CD4-positive, alpha-beta memory T cell (primary cell): ENCODE results near the gene PREX1. TPM values are rescaled to one million over a fixed set of nuclear protein-coding genes. Genes with fewer than 3 reads are reported as not detected.
A peak's percentile ranks its signal among the peaks of the same experiment; 100 is the strongest.

Experiments used
- CTCF ChIA-PET: fragments of 350-600 bp; sonication (Branson Sonifier 250); formaldehyde crosslinking; loops from one replicate; lab custom pipeline; 2021; ENCODE audit warnings: inconsistent platforms; ENCODE audit not compliant: partially characterized antibody; lab: Charles Lee
- POLR2A ChIA-PET: fragments of 350-600 bp; sonication (Branson Sonifier 250); formaldehyde crosslinking; loops from one replicate; lab custom pipeline; 2021; ENCODE audit not compliant: partially characterized antibody; lab: Charles Lee
- DNase-seq, 5 donors: peaks; one replicate each; pipeline versions ENCODE4 v3.0.0 to v3.0.0-alpha.2; 2020 to 2022; ENCODE audit warnings: mixed read lengths in 1 of 5
- H3K27ac ChIP-seq: one replicate; pipeline ENCODE4 v1.7.0; 2013; ENCODE audit warnings: low read depth, low read length
- H3K27me3 ChIP-seq: 2 replicates; pipeline ENCODE4 v1.7.0; 2013; ENCODE audit warnings: mild to moderate bottlenecking, low read length, moderate library complexity; ENCODE audit not compliant: insufficient read depth
- H3K36me3 ChIP-seq: 2 replicates; pipeline ENCODE4 v1.7.0; 2013; ENCODE audit warnings: mild to moderate bottlenecking, low read length, moderate library complexity; ENCODE audit not compliant: insufficient read depth
- H3K4me1 ChIP-seq: 2 replicates; pipeline ENCODE4 v1.7.0; 2013; ENCODE audit warnings: mild to moderate bottlenecking, low read length, moderate library complexity; ENCODE audit not compliant: insufficient read depth
- H3K4me3 ChIP-seq, 2 donors: one replicate each; pipeline ENCODE4 v1.7.0; 2013; ENCODE audit warnings: low read length in 2 of 2, mild to moderate bottlenecking in 1 of 2
- H3K9me3 ChIP-seq, 2 donors: one replicate each; pipeline ENCODE4 v1.7.0; 2013; ENCODE audit warnings: low read length in 2 of 2, control low read depth in 1 of 2; ENCODE audit not compliant: control insufficient read depth in 1 of 2
- H3K27ac Mint-ChIP-seq, 7 donors: one replicate each; pipeline ENCODE4 v1.8.0; 2020 to 2021; ENCODE audit warnings: mixed read lengths in 7 of 7, mild to moderate bottlenecking in 6 of 7, inconsistent platforms in 3 of 7, moderate library complexity in 3 of 7
- H3K27me3 Mint-ChIP-seq, 2 donors: one replicate each; pipeline ENCODE4 v1.8.0; 2020 to 2021; ENCODE audit warnings: mixed read lengths in 2 of 2
- H3K36me3 Mint-ChIP-seq, 2 donors: one replicate each; pipeline ENCODE4 v1.8.0; 2020 to 2021; ENCODE audit warnings: mixed read lengths in 2 of 2, inconsistent platforms in 1 of 2, mild to moderate bottlenecking in 1 of 2
- H3K4me1 Mint-ChIP-seq, 4 donors: one replicate each; pipeline ENCODE4 v1.8.0; 2020 to 2021; ENCODE audit warnings: mixed read lengths in 4 of 4, mild to moderate bottlenecking in 1 of 4
- H3K4me3 Mint-ChIP-seq, 8 donors: one replicate each; pipeline ENCODE4 v1.8.0; 2020 to 2021; ENCODE audit warnings: mixed read lengths in 8 of 8, mild to moderate bottlenecking in 7 of 8, moderate library complexity in 6 of 8, inconsistent platforms in 3 of 8
- H3K9me3 Mint-ChIP-seq, 8 donors: one replicate each; pipeline ENCODE4 v1.8.0; 2020 to 2021; ENCODE audit warnings: mixed read lengths in 8 of 8, mild to moderate bottlenecking in 5 of 8, inconsistent platforms in 3 of 8, moderate library complexity in 1 of 8
- intact Hi-C: fragments of 100-400 bp; cut with micrococcal nuclease; formaldehyde crosslinking; loops from one replicate; pipeline ENCODE4 v1.15.1; 2023
- polyA plus RNA-seq, 2 donors: library from polyadenylated mRNA; unstranded; fragments of 300-500 nt; fragmentation: Illumina TruSeq; gene quantifications; one replicate each; pipeline ENCODE4 v1.2.3, GENCODE V29; 2021
- total RNA-seq, 2 experiments: library from RNA; stranded (reverse); gene quantifications; one replicate each; pipeline ENCODE4 v1.2.3, GENCODE V29; 2021

The PREX1 gene
- total and polyA plus RNA-seq, 4 experiments from 2014 or later = 10.6 to 165 (median 122) TPM

DNA sequence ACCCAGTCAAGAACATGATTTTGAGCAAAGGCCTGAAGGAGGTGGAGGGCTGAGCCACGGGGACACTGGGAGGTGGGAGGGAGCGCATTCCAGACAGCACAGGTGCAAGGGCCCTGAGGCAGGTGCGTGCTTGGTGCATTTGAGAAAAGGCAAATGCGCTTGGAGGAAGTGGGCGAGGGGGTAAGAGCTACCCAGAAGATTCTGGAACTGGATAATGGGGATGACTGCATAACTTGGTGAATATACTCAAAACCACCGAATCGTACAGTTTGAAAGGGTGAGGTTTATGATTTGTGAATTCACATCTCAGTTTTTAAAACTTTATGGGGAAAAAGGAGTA is 9.8 kb downstream of the PREX1 start:
- no peaks in the 10 kb centered on the region for H3K27me3 Mint-ChIP-seq
- peak overlapping the region in 2 of 7 donors; percentile 97 to 98 for H3K27ac Mint-ChIP-seq
- DNase-seq = no peak
- H3K4me3 ChIP-seq = peak overlapping the region; percentile 37 to 57
- CTCF ChIA-PET = interaction anchor here (1.1 to 1.3 kb wide), 2 partner anchors 11 to 101 kb away, joined by 3 read pairs; no protein-coding TSS in a partner anchor
- H3K27ac ChIP-seq = peak overlapping the region; percentile 75
- H3K36me3 ChIP-seq = peaks cover 4% of the 10 kb centered on the region
- intact Hi-C loops = loop anchor here (1.0 kb wide), 1 partner anchor 58 kb away; no protein-coding TSS in a partner anchor
- no peaks in the 10 kb centered on the region for H3K9me3 ChIP-seq
- H3K4me1 ChIP-seq = peaks cover 99% of the 10 kb centered on the region
- H3K9me3 Mint-ChIP-seq = no peaks in the 10 kb centered on the region
- POLR2A ChIA-PET = interaction anchor here (0.6 to 3.0 kb wide), 22 partner anchors 10 to 160 kb away, joined by 3 to 65 read pairs (median 4); partner anchors contain the start of gene PREX1
- peaks cover 6 to 25% of the 10 kb centered on the region in 2 donors for H3K36me3 Mint-ChIP-seq
- H3K4me3 Mint-ChIP-seq = peak overlapping the region; percentile 84 to 99 (median 95)
- no peaks in the 10 kb centered on the region for H3K27me3 ChIP-seq
- peaks cover 0 to 72% (median 30%) of the 10 kb centered on the region in 4 donors for H3K4me1 Mint-ChIP-seq

DNA sequence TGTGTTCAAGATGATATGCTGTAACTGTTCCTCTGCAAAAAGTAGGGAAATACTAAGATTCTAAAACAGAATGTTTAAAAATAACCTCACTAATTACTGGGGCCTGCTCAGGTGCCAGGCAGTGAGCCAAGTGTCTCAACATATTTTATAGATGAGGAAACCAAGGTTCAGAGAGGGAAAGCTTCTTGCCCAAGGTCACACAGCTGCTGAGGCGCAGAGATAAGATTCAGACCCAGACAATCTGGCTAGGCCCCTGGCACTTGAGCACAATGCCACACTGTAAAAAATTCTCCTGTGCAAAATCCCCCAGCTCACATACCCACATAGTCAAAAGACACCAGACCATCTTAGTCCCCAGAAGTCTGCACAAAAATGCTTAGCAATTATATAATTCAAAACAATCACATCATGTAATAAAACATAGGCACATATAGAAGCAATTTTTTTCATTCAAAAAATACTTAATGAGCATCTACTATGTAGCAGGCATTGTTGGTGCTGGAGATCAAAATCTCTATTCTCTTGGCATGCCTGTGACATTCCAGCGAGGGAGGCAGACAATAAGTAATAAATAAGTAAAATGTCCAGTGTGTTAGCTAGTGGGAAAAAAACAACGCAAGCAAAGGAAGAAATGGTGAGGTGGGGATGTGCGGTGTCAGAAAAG is 10.3 kb downstream of the PREX1 start:
- Mint-ChIP-seq H3K4me1 (peaks cover 0 to 67% (median 28%) of the 10 kb centered on the region in 4 donors), H3K9me3 (no peaks in the 10 kb centered on the region), H3K27ac (peak overlapping the region in 2 of 7 donors; percentile 97 to 98), H3K4me3 (peak overlapping the region; percentile 84 to 99 (median 95)), H3K36me3 (peaks cover 6 to 25% of the 10 kb centered on the region in 2 donors), H3K27me3 (no peaks in the 10 kb centered on the region)
- intact Hi-C loops = loop anchor here (1.0 kb wide), 1 partner anchor 57 kb away; no protein-coding TSS in a partner anchor
- POLR2A ChIA-PET = interaction anchor here (0.6 to 3.0 kb wide), 14 partner anchors 10 to 101 kb away, joined by 3 to 65 read pairs (median 6); partner anchors contain the start of gene PREX1
- Histone ChIP-seq H3K27me3 (no peaks in the 10 kb centered on the region), H3K36me3 (peaks cover 4% of the 10 kb centered on the region), H3K27ac (peak overlapping the region; percentile 75), H3K4me1 (peaks cover 100% of the 10 kb centered on the region), H3K4me3 (no peak overlapping the region), H3K9me3 (no peaks in the 10 kb centered on the region)
- CTCF ChIA-PET = interaction anchor here (1.1 to 1.3 kb wide), 2 partner anchors 10 to 100 kb away, joined by 3 read pairs; no protein-coding TSS in a partner anchor
- no peak for DNase-seq

DNA sequence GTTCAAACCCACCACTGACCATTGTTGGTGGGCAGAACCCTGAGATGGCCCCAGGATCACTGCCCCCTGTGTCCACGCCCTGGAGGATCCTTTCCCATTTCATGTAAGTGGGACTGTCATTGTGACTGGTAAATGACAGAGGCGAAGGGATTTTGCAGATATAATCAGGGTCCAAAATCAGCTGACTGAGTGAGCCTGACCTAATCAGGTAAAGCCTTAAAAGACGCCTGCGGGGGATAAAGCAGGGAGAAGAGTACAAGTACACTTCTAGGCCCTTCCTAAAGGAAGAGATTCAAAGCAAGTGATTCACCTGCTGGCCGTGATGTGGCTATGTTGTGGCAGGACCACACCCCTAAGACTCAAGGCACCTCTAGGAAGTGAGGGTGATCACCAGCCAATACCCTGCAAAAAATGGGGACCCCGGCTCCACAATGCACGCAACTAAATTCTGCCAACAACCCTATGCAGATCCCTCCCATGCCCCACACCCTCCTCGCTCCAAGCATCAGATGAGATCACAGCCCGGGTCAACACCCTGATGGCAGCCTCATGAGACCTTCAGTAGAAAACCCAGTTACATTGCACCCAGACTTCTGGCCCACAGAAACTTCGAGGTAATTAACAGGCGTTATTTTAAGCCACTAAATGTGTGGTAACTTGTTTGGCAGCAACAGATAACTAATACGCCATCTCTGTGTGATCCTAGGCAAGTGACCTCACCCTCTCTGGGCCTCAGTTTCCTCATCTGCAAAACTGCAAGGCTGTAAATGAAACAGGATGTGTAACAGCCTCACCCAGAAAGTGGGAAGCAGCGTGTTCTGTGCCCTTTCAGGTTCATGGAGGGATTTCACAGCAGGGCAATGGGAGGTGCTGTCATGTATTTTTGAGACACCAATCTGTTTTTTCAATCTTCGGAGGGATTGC is 11.3 kb downstream of the PREX1 start:
- Histone ChIP-seq H3K36me3 (peaks cover 4% of the 10 kb centered on the region), H3K4me1 (peaks cover 98% of the 10 kb centered on the region), H3K4me3 (no peak overlapping the region), H3K27me3 (no peaks in the 10 kb centered on the region), H3K9me3 (no peaks in the 10 kb centered on the region), H3K27ac (peak overlapping the region; percentile 75)
- Mint-ChIP-seq H3K36me3 (peaks cover 6 to 24% of the 10 kb centered on the region in 2 donors), H3K9me3 (no peaks in the 10 kb centered on the region), H3K27me3 (no peaks in the 10 kb centered on the region), H3K4me3 (peak overlapping the region in 7 of 8 donors; percentile 77 to 99 (median 97)), H3K4me1 (peaks cover 0 to 62% (median 25%) of the 10 kb centered on the region in 4 donors), H3K27ac (peak overlapping the region in 2 of 7 donors; percentile 97 to 98)
- POLR2A ChIA-PET = interaction anchor here (1.1 to 3.0 kb wide), 2 partner anchors 11 to 69 kb away, joined by 3 to 65 read pairs; partner anchors contain the start of gene PREX1
- CTCF ChIA-PET = no interaction called here
- DNase-seq = no peak
- intact Hi-C loops = no loop called here

DNA sequence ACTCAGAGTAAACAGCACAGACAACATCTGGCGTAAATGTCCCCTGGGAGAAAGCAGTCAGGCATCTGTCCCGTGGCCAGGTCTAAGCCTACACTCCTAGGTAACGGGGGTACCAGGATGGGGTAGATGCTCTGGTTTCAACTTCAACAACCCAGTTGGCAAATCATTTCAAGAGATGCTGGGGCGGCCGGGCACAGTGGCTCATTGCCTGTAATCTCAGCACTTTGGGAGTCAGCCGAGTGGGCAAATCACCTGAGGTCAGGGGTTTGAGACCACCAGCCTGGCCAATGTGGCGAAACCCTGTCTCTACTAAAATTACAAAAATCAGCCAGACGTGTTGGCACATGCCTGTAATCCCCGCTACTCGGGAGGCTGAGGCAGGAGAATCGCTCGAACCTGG is 12.3 kb downstream of the PREX1 start:
- ChIA-PET POLR2A (no interaction called here), CTCF (no interaction called here)
- intact Hi-C loops = no loop called here
- H3K36me3 Mint-ChIP-seq = peaks cover 5 to 25% of the 10 kb centered on the region in 2 donors
- peaks cover 93% of the 10 kb centered on the region for H3K4me1 ChIP-seq
- no peaks in the 10 kb centered on the region for H3K27me3 Mint-ChIP-seq
- H3K4me3 Mint-ChIP-seq = peak overlapping the region in 6 of 8 donors; percentile 7 to 99 (median 66)
- no peaks in the 10 kb centered on the region for H3K9me3 ChIP-seq
- H3K27ac Mint-ChIP-seq = peak overlapping the region in 1 of 7 donors; percentile 97
- no peaks in the 10 kb centered on the region for H3K27me3 ChIP-seq
- peak overlapping the region; percentile 75 for H3K27ac ChIP-seq
- H3K9me3 Mint-ChIP-seq = no peaks in the 10 kb centered on the region
- no peak for DNase-seq
- H3K36me3 ChIP-seq = peaks cover 4% of the 10 kb centered on the region
- no peak overlapping the region for H3K4me3 ChIP-seq
- H3K4me1 Mint-ChIP-seq = peaks cover 0 to 59% (median 24%) of the 10 kb centered on the region in 4 donors

DNA sequence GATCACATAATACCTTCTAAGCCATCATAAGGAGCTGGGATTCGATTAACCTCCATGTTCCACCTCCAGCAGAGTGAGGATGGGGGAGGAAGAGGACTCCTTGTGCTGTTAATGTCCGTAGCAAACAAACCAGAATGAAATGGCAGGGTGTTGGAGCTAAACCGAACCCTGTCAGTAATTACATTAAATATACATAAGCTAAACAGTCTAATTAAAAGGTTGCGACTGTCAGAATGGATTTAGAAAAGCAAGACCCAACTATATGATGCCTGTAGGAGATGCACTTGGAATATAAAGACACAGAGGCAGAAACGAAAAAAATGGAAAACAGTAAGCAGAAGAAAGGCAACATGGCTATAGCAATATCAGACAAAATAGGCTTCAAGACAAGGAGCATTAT is 13.2 kb downstream of the PREX1 start:
- peak overlapping the region in 1 of 7 donors; percentile 97 for H3K27ac Mint-ChIP-seq
- H3K36me3 Mint-ChIP-seq = peaks cover 0 to 20% of the 10 kb centered on the region in 2 donors
- Histone ChIP-seq H3K36me3 (peaks cover 4% of the 10 kb centered on the region), H3K4me3 (no peak overlapping the region), H3K9me3 (no peaks in the 10 kb centered on the region), H3K4me1 (peaks cover 92% of the 10 kb centered on the region), H3K27ac (peak overlapping the region; percentile 75), H3K27me3 (no peaks in the 10 kb centered on the region)
- no peak for DNase-seq
- H3K4me1 Mint-ChIP-seq = peaks cover 7 to 52% (median 26%) of the 10 kb centered on the region in 4 donors
- intact Hi-C loops = no loop called here
- ChIA-PET POLR2A (interaction anchor here (0.9 to 1.8 kb wide), 3 partner anchors 12 to 64 kb away, joined by 3 to 6 read pairs (median 3); no protein-coding TSS in a partner anchor), CTCF (interaction anchor here (0.7 to 1.3 kb wide), 2 partner anchors 12 to 42 kb away, joined by 3 read pairs; no protein-coding TSS in a partner anchor)
- peak overlapping the region in 6 of 8 donors; percentile 7 to 99 (median 46) for H3K4me3 Mint-ChIP-seq
- no peaks in the 10 kb centered on the region for H3K27me3 Mint-ChIP-seq
- no peaks in the 10 kb centered on the region for H3K9me3 Mint-ChIP-seq

DNA sequence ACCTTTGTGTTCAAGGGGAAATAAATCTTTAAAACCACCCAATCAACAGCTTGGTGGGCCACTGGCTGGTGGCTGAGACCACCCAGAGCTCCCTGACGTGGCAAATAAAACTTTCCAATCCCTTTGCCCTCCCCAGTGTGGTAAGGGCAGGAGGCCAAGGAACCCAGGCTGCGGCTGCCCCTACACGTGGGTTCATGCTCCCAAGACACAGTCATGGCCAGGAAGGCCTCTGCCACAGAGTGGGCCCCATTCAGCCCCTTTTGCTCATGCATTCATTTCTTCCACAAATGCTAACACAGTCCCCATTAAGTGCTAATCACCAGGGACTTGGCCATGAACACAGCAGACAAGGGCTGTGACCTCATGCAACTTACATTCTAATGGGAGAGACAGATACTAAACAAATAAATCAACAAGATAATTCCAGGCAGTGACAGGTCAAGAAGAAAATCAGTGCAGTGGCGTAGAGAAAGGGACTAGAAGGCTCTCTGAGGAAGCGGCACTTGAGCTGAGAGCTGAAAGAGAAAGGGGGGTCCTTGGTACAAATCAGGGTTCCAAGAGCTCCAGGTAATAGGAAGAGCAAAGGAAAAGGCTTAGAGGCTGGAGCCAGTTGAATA is 13.8 kb downstream of the PREX1 start:
- H3K27me3 Mint-ChIP-seq = no peaks in the 10 kb centered on the region
- intact Hi-C loops = loop anchor here (2.0 kb wide), 1 partner anchor 13 kb away; the partner anchor contains the start of gene PREX1
- Histone ChIP-seq H3K9me3 (no peaks in the 10 kb centered on the region), H3K4me3 (no peak overlapping the region), H3K4me1 (peaks cover 92% of the 10 kb centered on the region), H3K27ac (peak overlapping the region; percentile 75), H3K36me3 (no peaks in the 10 kb centered on the region), H3K27me3 (no peaks in the 10 kb centered on the region)
- no peak overlapping the region for H3K4me3 Mint-ChIP-seq
- peaks cover 0 to 23% of the 10 kb centered on the region in 2 donors for H3K36me3 Mint-ChIP-seq
- no peak overlapping the region for H3K27ac Mint-ChIP-seq
- DNase-seq = no peak
- H3K4me1 Mint-ChIP-seq = peaks cover 13 to 49% (median 28%) of the 10 kb centered on the region in 4 donors
- ChIA-PET POLR2A (interaction anchor here (0.9 to 1.8 kb wide), 4 partner anchors 13 to 63 kb away, joined by 3 to 6 read pairs (median 4); partner anchors contain the start of gene PREX1), CTCF (interaction anchor here (1.3 to 1.6 kb wide), 3 partner anchors 32 to 54 kb away, joined by 3 to 4 read pairs (median 4); no protein-coding TSS in a partner anchor)
- no peaks in the 10 kb centered on the region for H3K9me3 Mint-ChIP-seq
